Prostate gland (tissue), 2 donors: ENCODE results near the gene SLC41A1. TPM values are rescaled to one million over a fixed set of nuclear protein-coding genes. Genes with fewer than 3 reads are reported as not detected.

Source experiments
- DNase-seq: peaks from one replicate; pipeline ENCODE4 v3.0.0-alpha.2; 2019; ENCODE audit warnings: low spot score
- H3K27ac ChIP-seq, 2 donors: fragments of 200-600 bp; sonication (generic); 2 replicates each; pipeline ENCODE4 v1.5.1; 2017 to 2019
- H3K27me3 ChIP-seq: fragments of 200-600 bp; sonication (generic); replicated peaks from 2 replicates; pipeline ENCODE4 v1.5.1; 2019; ENCODE audit not compliant: insufficient read depth
- H3K36me3 ChIP-seq, 2 donors: fragments of 200-600 bp; sonication (generic); 1 replicate in 1 of 2; 2 replicates in 1 of 2; pipeline versions ENCODE4 v1.5.1 to v1.8.1; 2017 to 2019
- H3K4me1 ChIP-seq: fragments of 200-600 bp; sonication (generic); replicated peaks from 2 replicates; pipeline ENCODE4 v1.5.1; 2019
- H3K4me3 ChIP-seq, 2 donors: fragments of 200-600 bp; sonication (generic); 2 replicates each; pipeline ENCODE4 v1.5.1; 2017 to 2019
- H3K9me3 ChIP-seq: fragments of 200-600 bp; sonication (generic); 2 replicates; pipeline ENCODE4 v1.5.1; 2017
- CTCF ChIP-seq, 4 experiments: fragments of 200-600 bp in 2 of 4; fragments of 450-650 bp in 2 of 4; sonication (generic) in 2 of 4; IDR thresholded peaks; 1 replicate in 3 of 4; 2 replicates in 1 of 4; pipeline ENCODE4 v1.5.1; 2016 to 2019; ENCODE audit warnings: antibody characterized with exemption in 4 of 4, mild to moderate bottlenecking in 2 of 4, moderate library complexity in 2 of 4
- POLR2A ChIP-seq: fragments of 450-650 bp; IDR thresholded peaks from one replicate; pipeline ENCODE4 v1.6.1; 2016; ENCODE audit warnings: antibody characterized with exemption, mild to moderate bottlenecking
- POLR2AphosphoS5 ChIP-seq: sonication (generic); formaldehyde crosslinking; IDR thresholded peaks from one replicate; pipeline ENCODE4 v1.6.1; 2017; ENCODE audit warnings: antibody characterized with exemption
- WGBS: methylation state at CpG from one replicate; pipeline ENCODE4 v1.1.5; 2018; 5-methylcytosine and 5-hydroxymethylcytosine counted together
- intact Hi-C: fragments of 100-400 bp; cut with DNase I; formaldehyde crosslinking; loops from one replicate; pipeline ENCODE4 v1.14.2; 2022
- total RNA-seq, 2 donors: library from RNA; depleted of rRNA; stranded (reverse); fragments of >200 nt; gene quantifications; one replicate each; pipeline ENCODE4 v1.1.0, GENCODE V29; 2016

The SLC41A1 gene
- total RNA-seq, 2 donors from 2014 or later, result 20.3 to 114 TPM

- no peaks in the 10 kb centered on the region for H3K4me1 ChIP-seq
- no peak for DNase-seq
- no peaks in the 10 kb centered on the region for H3K36me3 ChIP-seq
- intact Hi-C loops, result no loop called here
- H3K9me3 ChIP-seq, result no peaks in the 10 kb centered on the region
- H3K27ac ChIP-seq, result no peak overlapping the region
- TF ChIP-seq CTCF (IDR thresholded peaks at IDR 0.05) (no peak), POLR2AphosphoS5 (no peak)
- 86% methylated on average over 13 of the region's 13 CpGs for WGBS
- no peaks in the 10 kb centered on the region for H3K27me3 ChIP-seq
- no peak overlapping the region for H3K4me3 ChIP-seq
These were observed 61.9 kb downstream of the SLC41A1 start for GRCh38 chr1:205751036-205751651.

- under 1% methylated on average over 27 of the region's 27 CpGs for WGBS
- Histone ChIP-seq H3K36me3 (no peaks in the 10 kb centered on the region), H3K9me3 (no peaks in the 10 kb centered on the region), H3K27me3 (no peaks in the 10 kb centered on the region), H3K27ac (peak within 1 kb of the TSS; percentile 98 to 100), H3K4me1 (no peaks in the 10 kb centered on the region), H3K4me3 (peak within 1 kb of the TSS; percentile 82 to 99)
- TF ChIP-seq POLR2A (peak; percentile 79), POLR2AphosphoS5 (peak; percentile 95), CTCF (IDR thresholded peaks at IDR 0.05) (peak in 3 of 4 experiments; percentile 43 to 59 (median 57))
- DNase-seq, result peak; percentile 99
- intact Hi-C loops, result no loop called here
These were observed 62.6 kb downstream of the SLC41A1 start, which contains the start of gene NUCKS1 for GRCh38 chr1:205750138-205751035. TSS of gene NUCKS1 (minus strand) at chr1:205750182. CDS start at chr1:205749973, 209 bp downstream.

DNA sequence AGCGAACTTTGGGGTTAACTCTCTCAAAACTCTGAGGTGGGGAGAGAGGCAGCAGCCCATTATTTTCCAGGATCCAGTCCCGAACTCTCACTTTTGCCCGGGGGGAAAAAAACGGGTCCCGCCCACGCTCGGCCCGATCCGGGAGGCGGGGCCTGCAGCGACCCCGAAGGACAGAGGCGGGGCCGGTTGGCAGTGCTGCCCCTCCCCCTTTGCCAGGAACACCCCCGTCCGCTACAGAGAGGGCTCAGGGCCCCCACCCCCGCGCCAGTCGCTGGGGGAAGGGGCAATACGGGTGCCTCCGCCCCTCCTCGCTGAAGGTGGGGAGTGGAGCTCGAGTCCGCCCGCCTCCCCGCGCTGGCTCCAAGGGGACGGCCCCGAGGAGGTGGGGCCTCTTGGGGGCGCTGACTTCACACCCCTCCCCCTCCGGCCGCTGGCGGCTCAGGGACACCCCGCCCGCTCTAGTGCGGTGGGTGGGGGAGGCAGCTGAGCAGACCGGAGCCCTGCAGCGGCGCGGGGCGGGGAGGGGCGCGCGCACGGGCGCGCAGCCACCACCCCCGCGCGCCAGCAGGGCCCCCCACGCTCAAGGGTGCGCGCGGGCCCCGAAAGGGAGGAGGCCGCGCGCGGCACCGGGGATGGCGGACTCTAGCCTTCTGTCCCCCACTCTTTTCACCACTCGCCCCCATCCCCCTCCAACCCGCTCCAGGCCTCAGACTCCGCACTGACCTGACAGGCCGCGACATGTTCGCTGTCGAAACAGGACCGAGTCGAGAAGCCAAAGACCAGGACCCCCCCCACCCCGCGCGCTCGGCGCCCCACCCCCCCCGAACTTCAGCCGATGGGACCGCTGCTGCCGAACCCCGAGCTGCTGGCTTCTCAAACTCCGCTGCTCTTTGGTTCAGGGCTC is 63.5 kb downstream of the SLC41A1 start:
- Histone ChIP-seq H3K9me3 (no peaks in the 10 kb centered on the region), H3K27me3 (no peaks in the 10 kb centered on the region), H3K36me3 (no peaks in the 10 kb centered on the region), H3K4me3 (peak overlapping the region; percentile 82 to 99), H3K27ac (peak overlapping the region; percentile 98 to 100), H3K4me1 (no peaks in the 10 kb centered on the region)
- DNase-seq, result peak; percentile 95
- WGBS, result under 1% methylated on average over 65 of the region's 81 CpGs
- intact Hi-C loops, result no loop called here
- TF ChIP-seq CTCF (IDR thresholded peaks at IDR 0.05), result peak in 1 of 4 experiments; percentile 28
- TF ChIP-seq POLR2AphosphoS5, result peak; percentile 90
- TF ChIP-seq POLR2A, result peak; percentile 88

GRCh38 chr1:205748403-205749233 is 64.4 kb downstream of the SLC41A1 start:
- peak overlapping the region; percentile 98 to 100 for H3K27ac ChIP-seq
- no peaks in the 10 kb centered on the region for H3K4me1 ChIP-seq
- TF ChIP-seq POLR2AphosphoS5 (no peak), POLR2A (no peak)
- peak; percentile 33 for DNase-seq
- no peaks in the 10 kb centered on the region for H3K9me3 ChIP-seq
- WGBS, result under 1% methylated on average over 25 of the region's 25 CpGs
- intact Hi-C loops, result no loop called here
- H3K27me3 ChIP-seq, result no peaks in the 10 kb centered on the region
- H3K36me3 ChIP-seq, result no peaks in the 10 kb centered on the region
- H3K4me3 ChIP-seq, result peak overlapping the region; percentile 82 to 99
